Cardiac muscle cell (in vitro differentiated cells and primary cell): ENCODE results near the gene ERC1. TPM values are rescaled to one million over a fixed set of nuclear protein-coding genes. Genes with fewer than 3 reads are reported as not detected.

ENCODE experiments used
- DNase-seq, 2 donors: peaks; one replicate each; pipeline versions ENCODE4 v3.0.0 to v3.0.0-alpha.2; 2010 to 2017; ENCODE audit warnings: low read depth in 1 of 2, low spot score in 1 of 2
- H3K27ac ChIP-seq: fragments of 200-600 bp; sonication (generic); 2 replicates; pipeline ENCODE4 v1.5.1; 2016
- H3K27me3 ChIP-seq: fragments of 200-600 bp; sonication (generic); 2 replicates; pipeline ENCODE4 v1.6.0; 2016; ENCODE audit warnings: control low read depth
- H3K36me3 ChIP-seq: fragments of 200-600 bp; sonication (generic); 2 replicates; pipeline ENCODE4 v1.5.1; 2016; ENCODE audit warnings: control low read depth
- H3K4me1 ChIP-seq: fragments of 200-600 bp; sonication (generic); 2 replicates; pipeline ENCODE4 v1.8.1; 2017; ENCODE audit warnings: low read depth, mild to moderate bottlenecking, mixed run types
- H3K4me3 ChIP-seq: fragments of 200-600 bp; sonication (generic); 2 replicates; pipeline ENCODE4 v1.5.1; 2016; ENCODE audit warnings: mild to moderate bottlenecking
- H3K9me3 ChIP-seq: fragments of 200-600 bp; sonication (generic); 2 replicates; pipeline ENCODE4 v1.5.1; 2017; ENCODE audit warnings: low read depth, mild to moderate bottlenecking, control low read depth
- polyA plus RNA-seq: library from polyadenylated mRNA; unstranded; fragments of >200 nt; fragmentation: Nextera tagmentation; extraction: Ambion mirVana; gene quantifications from 2 replicates; pipeline ENCODE4 v1.2.1, GENCODE V29; 2016
- total RNA-seq: library from RNA; depleted of rRNA; stranded (reverse); fragments of >200 nt; gene quantifications from 2 replicates; pipeline ENCODE4 v1.2.3, GENCODE V29; 2016
- TF ChIP-seq, protein P1 (sequence below): IDR thresholded peaks from 2 replicates; pipeline ENCODE4 v1.5.1; 2012; ENCODE audit warnings: low read depth, mild to moderate bottlenecking, low read length

The ERC1 gene
- total and polyA plus RNA-seq, 2 experiments from 2014 or later, result 34.1 to 46.3 TPM

DNA sequence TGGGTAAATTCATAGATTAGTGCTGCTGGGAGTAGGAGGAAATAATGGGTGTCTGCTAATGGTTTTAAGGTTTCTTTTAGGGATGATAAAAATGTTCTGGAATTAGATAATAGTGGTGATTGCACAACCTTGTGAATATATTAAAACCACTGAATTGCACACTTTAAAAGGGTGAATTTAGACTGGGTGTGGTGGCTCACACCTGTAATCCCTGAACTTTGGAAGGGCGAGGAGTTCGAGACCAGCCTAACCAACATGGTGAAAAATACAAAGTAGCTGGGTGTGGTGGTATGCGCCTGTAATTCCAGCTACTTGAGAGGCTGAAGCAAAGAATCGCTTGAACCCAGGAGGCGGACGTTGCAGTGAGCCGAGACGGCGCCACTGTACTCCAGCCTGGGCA is 42.8 kb upstream of the ERC1 start:
- H3K4me3 ChIP-seq, result peak overlapping the region; percentile 53
- H3K9me3 ChIP-seq, result no peaks in the 10 kb centered on the region
- peak overlapping the region; percentile 92 for H3K27ac ChIP-seq
- H3K4me1 ChIP-seq, result peaks cover 6% of the 10 kb centered on the region
- TF ChIP-seq, protein P1, sequence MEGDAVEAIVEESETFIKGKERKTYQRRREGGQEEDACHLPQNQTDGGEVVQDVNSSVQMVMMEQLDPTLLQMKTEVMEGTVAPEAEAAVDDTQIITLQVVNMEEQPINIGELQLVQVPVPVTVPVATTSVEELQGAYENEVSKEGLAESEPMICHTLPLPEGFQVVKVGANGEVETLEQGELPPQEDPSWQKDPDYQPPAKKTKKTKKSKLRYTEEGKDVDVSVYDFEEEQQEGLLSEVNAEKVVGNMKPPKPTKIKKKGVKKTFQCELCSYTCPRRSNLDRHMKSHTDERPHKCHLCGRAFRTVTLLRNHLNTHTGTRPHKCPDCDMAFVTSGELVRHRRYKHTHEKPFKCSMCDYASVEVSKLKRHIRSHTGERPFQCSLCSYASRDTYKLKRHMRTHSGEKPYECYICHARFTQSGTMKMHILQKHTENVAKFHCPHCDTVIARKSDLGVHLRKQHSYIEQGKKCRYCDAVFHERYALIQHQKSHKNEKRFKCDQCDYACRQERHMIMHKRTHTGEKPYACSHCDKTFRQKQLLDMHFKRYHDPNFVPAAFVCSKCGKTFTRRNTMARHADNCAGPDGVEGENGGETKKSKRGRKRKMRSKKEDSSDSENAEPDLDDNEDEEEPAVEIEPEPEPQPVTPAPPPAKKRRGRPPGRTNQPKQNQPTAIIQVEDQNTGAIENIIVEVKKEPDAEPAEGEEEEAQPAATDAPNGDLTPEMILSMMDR, result no peak
- no peaks in the 10 kb centered on the region for H3K27me3 ChIP-seq
- H3K36me3 ChIP-seq, result peaks cover 3% of the 10 kb centered on the region
- no peak for DNase-seq

DNA sequence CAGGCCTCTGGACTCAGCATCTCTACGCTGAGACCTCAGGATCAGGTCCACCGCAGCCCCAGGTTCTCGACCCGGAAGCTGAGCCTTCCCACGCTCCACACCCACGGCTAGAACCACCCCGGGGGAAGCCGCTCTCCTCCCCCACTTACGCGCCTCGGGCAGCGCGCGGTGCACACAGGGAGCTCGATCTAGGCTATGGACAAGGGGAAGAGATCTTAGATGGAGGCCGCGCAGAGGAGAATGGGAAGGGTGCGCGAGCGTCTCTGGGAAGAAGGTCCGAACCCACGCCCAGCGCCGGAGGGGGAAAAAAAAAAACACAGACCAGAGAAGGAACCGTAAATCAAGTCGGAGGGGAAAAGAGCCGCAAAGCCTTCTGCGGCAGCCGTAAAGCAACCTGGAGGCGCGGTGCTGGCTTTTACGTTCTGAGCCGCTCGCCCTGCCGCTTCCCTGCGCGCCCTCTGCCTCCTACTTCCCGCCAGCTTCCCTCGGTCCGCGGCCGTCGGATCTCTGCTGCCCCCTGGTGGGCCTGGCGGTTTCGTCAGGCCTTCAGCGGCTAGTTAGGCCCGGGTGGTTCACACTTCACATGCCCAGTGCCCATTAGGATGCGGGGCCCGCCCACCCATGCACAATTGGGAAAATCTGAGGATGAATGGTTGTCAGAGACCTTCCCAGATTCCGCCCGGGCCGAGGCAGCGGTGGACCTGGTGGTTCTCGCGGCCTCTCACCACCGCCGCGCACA is 41.4 kb upstream of the ERC1 start, which contains the start of gene RAD52:
Gene RAD52, minus strand, starts transcription at position 242 of the 739 bp plus-strand sequence. CDS start 16,636 bp downstream, outside the sequence.
- DNase-seq, result peak; percentile 98 to 100
- no peaks in the 10 kb centered on the region for H3K27me3 ChIP-seq
- H3K9me3 ChIP-seq, result no peaks in the 10 kb centered on the region
- H3K27ac ChIP-seq, result peak within 1 kb of the TSS; percentile 92
- peaks cover 6% of the 10 kb centered on the region for H3K4me1 ChIP-seq
- peak within 1 kb of the TSS; percentile 53 for H3K4me3 ChIP-seq
- TF ChIP-seq, protein P1, result peak; percentile 95
- no peaks in the 10 kb centered on the region for H3K36me3 ChIP-seq

GRCh38 chr12:951176-951575 is 39.8 kb upstream of the ERC1 start:
- no peaks in the 10 kb centered on the region for H3K9me3 ChIP-seq
- no peak overlapping the region for H3K4me3 ChIP-seq
- DNase-seq, result no peak
- H3K36me3 ChIP-seq, result no peaks in the 10 kb centered on the region
- TF ChIP-seq, protein P1, result no peak
- peaks cover 6% of the 10 kb centered on the region for H3K4me1 ChIP-seq
- no peak overlapping the region for H3K27ac ChIP-seq
- H3K27me3 ChIP-seq, result no peaks in the 10 kb centered on the region

- TF ChIP-seq, protein P1, result no peak
- H3K4me1 ChIP-seq, result no peaks in the 10 kb centered on the region
- no peak overlapping the region for H3K27ac ChIP-seq
- H3K4me3 ChIP-seq, result no peak overlapping the region
- H3K27me3 ChIP-seq, result no peaks in the 10 kb centered on the region
- H3K9me3 ChIP-seq, result no peaks in the 10 kb centered on the region
- peak in 1 of 2 donors; percentile 62 for DNase-seq
- no peaks in the 10 kb centered on the region for H3K36me3 ChIP-seq
Measured at GRCh38 chr12:953776-954175, 37.2 kb upstream of the ERC1 start.

DNA sequence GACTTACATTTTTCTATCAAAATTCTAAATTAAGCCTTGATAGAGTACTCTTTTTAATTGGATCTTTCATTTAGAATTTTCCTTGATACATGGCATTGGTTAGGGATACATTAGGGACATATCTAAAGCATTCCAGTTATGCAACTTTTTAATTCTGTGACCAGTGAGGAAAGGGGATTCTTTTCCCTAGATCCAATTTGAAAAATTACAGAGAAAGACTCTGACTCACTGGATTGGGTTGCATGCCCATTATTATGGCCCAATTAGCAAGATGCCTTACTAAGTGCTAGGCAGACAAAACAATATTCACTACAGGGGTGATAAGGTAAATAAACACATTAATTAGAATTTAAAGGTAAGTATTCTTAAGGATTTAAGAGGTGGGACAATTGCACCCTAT is 36.3 kb upstream of the ERC1 start:
- no peaks in the 10 kb centered on the region for H3K36me3 ChIP-seq
- no peaks in the 10 kb centered on the region for H3K27me3 ChIP-seq
- no peak overlapping the region for H3K4me3 ChIP-seq
- no peak overlapping the region for H3K27ac ChIP-seq
- DNase-seq, result peak in 1 of 2 donors; percentile 6
- H3K9me3 ChIP-seq, result no peaks in the 10 kb centered on the region
- no peaks in the 10 kb centered on the region for H3K4me1 ChIP-seq
- TF ChIP-seq, protein P1, result no peak
